Endothelial cell of umbilical vein (primary cell): ENCODE measurements around the gene EVI5. TPM values are rescaled to one million over a fixed set of nuclear protein-coding genes. Genes with fewer than 3 reads are reported as not detected.

Source experiments
- BruUV-seq: library from RNA; stranded (reverse); fragments of 400-500 nt; replicated peaks from 2 replicates; lab custom pipeline; 2021; lab: Mats Ljungman, UMichigan
- CTCF ChIA-PET: fragments of 300-600, 350-600 bp; sonication (Branson Sonifier 250); formaldehyde crosslinking; loops from one replicate; lab custom pipeline; 2021; ENCODE audit warnings: antibody characterized with exemption, inconsistent platforms; lab: Charles Lee
- POLR2A ChIA-PET: fragments of 300-600, 350-600 bp; sonication (Branson Sonifier 250); formaldehyde crosslinking; loops from one replicate; lab custom pipeline; 2021; ENCODE audit warnings: antibody characterized with exemption, inconsistent platforms; lab: Charles Lee
- DNase-seq: peaks from one replicate; pipeline ENCODE4 v3.0.0-alpha.2; 2011; ENCODE audit warnings: low read depth, low spot score
- FAIRE-seq: peaks from 2 replicates; lab custom pipeline; 2011; peaks lifted over from hg19 to GRCh38; lab: Jason Lieb, UNC
- H2AFZ ChIP-seq: 2 replicates; pipeline ENCODE4 v1.6.0; 2012; ENCODE audit warnings: low read depth, low read length, control low read depth, inconsistent platforms
- H3K27ac ChIP-seq: 2 replicates; pipeline ENCODE4 v1.5.1; 2011; ENCODE audit warnings: low read depth, mild to moderate bottlenecking, control low read depth, low read length, moderate library complexity; ENCODE audit not compliant: insufficient read depth
- H3K27me3 ChIP-seq, 2 experiments: 2 replicates each; pipeline versions ENCODE4 v1.6.0 to v1.6.1; 2011; ENCODE audit warnings: low read length in 2 of 2, mixed read lengths in 1 of 2; ENCODE audit not compliant: control insufficient read depth in 2 of 2, insufficient read depth in 2 of 2
- H3K36me3 ChIP-seq, 2 experiments: 2 replicates in 1 of 2; 3 replicates in 1 of 2; pipeline ENCODE4 v1.5.1; 2011; ENCODE audit warnings: low read length in 2 of 2, mild to moderate bottlenecking in 1 of 2, moderate library complexity in 1 of 2; ENCODE audit not compliant: control insufficient read depth in 2 of 2, insufficient read depth in 2 of 2; ENCODE audit errors: extremely low read depth in 1 of 2
- H3K4me1 ChIP-seq: 3 replicates; pipeline ENCODE4 v1.5.1; 2011; ENCODE audit warnings: mild to moderate bottlenecking, low read length; ENCODE audit not compliant: control insufficient read depth, insufficient read depth; ENCODE audit errors: extremely low read depth
- H3K4me2 ChIP-seq: 2 replicates; pipeline ENCODE4 v1.6.1; 2011; ENCODE audit warnings: low read length, control low read depth, mixed read lengths; ENCODE audit not compliant: insufficient read depth
- H3K4me3 ChIP-seq, 3 experiments: fragments of 200-600 bp in 1 of 3; sonication (generic), shearing (Covaris generic) in 1 of 3; replicated peaks in 1 of 3; 2 replicates each; pipeline ENCODE4 v1.5.1; 2011 to 2016; ENCODE audit warnings: control low read depth in 3 of 3, low read length in 3 of 3, mild to moderate bottlenecking in 2 of 3, inconsistent platforms in 1 of 3, low read depth in 1 of 3, moderate library complexity in 1 of 3; ENCODE audit not compliant: insufficient read depth in 1 of 3
- H3K79me2 ChIP-seq: 2 replicates; pipeline ENCODE4 v1.6.0; 2012; ENCODE audit warnings: low read length, inconsistent platforms; ENCODE audit not compliant: control insufficient read depth, insufficient read depth
- H3K9ac ChIP-seq: replicated peaks from 2 replicates; pipeline ENCODE3; 2011; ENCODE audit warnings: low read length, control low read depth; ENCODE audit not compliant: insufficient read depth; ENCODE audit errors: extremely low read depth
- H3K9me1 ChIP-seq: replicated peaks from 3 replicates; pipeline ENCODE4 v1.6.0; 2011; ENCODE audit warnings: mild to moderate bottlenecking, low read length; ENCODE audit not compliant: control insufficient read depth, insufficient read depth; ENCODE audit errors: extremely low read depth
- H3K9me3 ChIP-seq: replicated peaks from 2 replicates; pipeline ENCODE4 v1.5.1; 2012; ENCODE audit warnings: low read length, inconsistent platforms; ENCODE audit not compliant: control insufficient read depth, insufficient read depth
- H4K20me1 ChIP-seq: replicated peaks from 2 replicates; pipeline ENCODE3; 2011; ENCODE audit warnings: mild to moderate bottlenecking, low read length; ENCODE audit not compliant: control insufficient read depth, insufficient read depth; ENCODE audit errors: extremely low read depth
- CTCF ChIP-seq, 2 donors: IDR thresholded peaks; 1 replicate in 1 of 2; 2 replicates in 1 of 2; pipeline ENCODE4 v1.5.1; 2011; ENCODE audit warnings: low read length in 2 of 2, mild to moderate bottlenecking in 2 of 2, moderate library complexity in 2 of 2, control low read depth in 1 of 2, inconsistent platforms in 1 of 2, low read depth in 1 of 2; ENCODE audit not compliant: insufficient read depth in 1 of 2; ENCODE audit errors: extremely low read depth in 1 of 2
- EZH2 ChIP-seq: IDR thresholded peaks from 2 replicates; pipeline ENCODE4 v1.6.1; 2012; ENCODE audit warnings: borderline replicate concordance, low read depth, mild to moderate bottlenecking, moderate library complexity, low read length, inconsistent platforms; ENCODE audit not compliant: severe bottlenecking
- FOS ChIP-seq: IDR thresholded peaks from 2 replicates; pipeline ENCODE4 v1.6.1; 2011; ENCODE audit warnings: mild to moderate bottlenecking, low read length, moderate library complexity, borderline replicate concordance; ENCODE audit not compliant: insufficient read depth
- GATA2 ChIP-seq: IDR thresholded peaks from 2 replicates; pipeline ENCODE4 v1.7.0; 2011; ENCODE audit warnings: low read depth, mild to moderate bottlenecking, moderate library complexity, mixed read lengths, low read length; ENCODE audit not compliant: insufficient read length, insufficient read depth
- JUN ChIP-seq: IDR thresholded peaks from 2 replicates; pipeline ENCODE4 v1.6.1; 2011; ENCODE audit warnings: borderline replicate concordance, low read depth; ENCODE audit not compliant: insufficient read length, insufficient read depth
- MAX ChIP-seq: IDR thresholded peaks from 2 replicates; pipeline ENCODE4 v1.6.1; 2011; ENCODE audit not compliant: insufficient read depth, insufficient read length
- MYC ChIP-seq: IDR thresholded peaks from one replicate; pipeline ENCODE4 v1.6.1; 2011; ENCODE audit warnings: mild to moderate bottlenecking, low read depth, low read length
- POLR2A ChIP-seq: IDR thresholded peaks from 2 replicates; pipeline ENCODE4 v1.6.1; 2012; ENCODE audit warnings: low read depth, mild to moderate bottlenecking, control low read depth, low read length
- POLR2AphosphoS5 ChIP-seq: IDR thresholded peaks from 2 replicates; pipeline ENCODE4 v1.6.1; 2012; ENCODE audit warnings: low read depth, mild to moderate bottlenecking, control low read depth, low read length, moderate library complexity; ENCODE audit not compliant: insufficient read depth
- dilution Hi-C: fragments of 300-500 bp; cut with MboI; formaldehyde crosslinking; loops from one replicate; pipeline ENCODE4 v1.15.0; 2019; ENCODE audit warnings: low sequenced_read_pairs; ENCODE audit not compliant: extremely low pct_ligation_motif_present
- intact Hi-C: fragments of 100-400 bp; cut with micrococcal nuclease; formaldehyde crosslinking; loops from one replicate; pipeline ENCODE4 v1.10.0; 2022
- polyA plus RNA-seq, 4 experiments: library from polyadenylated mRNA; depleted of rRNA in 3 of 4; stranded (reverse) in 3 of 4; unstranded in 1 of 4; fragments of >200 nt; gene quantifications; 2 replicates each; pipeline versions ENCODE4 v1.2.1 to v1.2.3, GENCODE V29; 2011 to 2012; ENCODE audit warnings: missing spikeins in 1 of 4
- total RNA-seq: library from RNA; stranded (reverse); gene quantifications from 2 replicates; pipeline ENCODE4 v1.2.3, GENCODE V29; 2021

EVI5 gene
- total and polyA plus RNA-seq, 2 donors (not counting 3 experiments of a cell fraction or from before 2014, with no cell fraction given) = 5.0 to 26.2 TPM

- dilution Hi-C loops (no loop called here), intact Hi-C loops (no loop called here)
- TF ChIP-seq FOS (no peak), EZH2 (no peak), POLR2A (no peak), GATA2 (no peak), JUN (no peak), MYC (no peak), MAX (no peak), CTCF (IDR thresholded peaks at IDR 0.05; ENCODE audit: extremely low read depth in 1 of 2, insufficient read depth in 1 of 2, low read depth in 1 of 2, low read length in 2 of 2) (no peak), POLR2AphosphoS5 (no peak)
- H3K4me3 ChIP-seq = no peak overlapping the region
- H3K9me1 ChIP-seq = no peaks in the 10 kb centered on the region
- DNase-seq (no peak), FAIRE-seq (no peak)
- H3K9ac ChIP-seq = no peak overlapping the region
- ChIA-PET POLR2A (no interaction called here), CTCF (interaction anchor here (0.9 to 2.0 kb wide), 3 partner anchors 16 to 277 kb away, joined by 3 to 10 read pairs (median 3); no protein-coding TSS in a partner anchor)
- no peaks in the 10 kb centered on the region for H3K36me3 ChIP-seq
- no peaks in the 10 kb centered on the region for H3K9me3 ChIP-seq
- H3K4me2 ChIP-seq = no peak overlapping the region
- peaks cover 17% of the 10 kb centered on the region for H3K4me1 ChIP-seq
- no peak overlapping the region for H3K27ac ChIP-seq
- no peaks in the 10 kb centered on the region for H4K20me1 ChIP-seq
- no peaks in the 10 kb centered on the region for H3K79me2 ChIP-seq
- no peak overlapping the region for H2AFZ ChIP-seq
- H3K27me3 ChIP-seq = no peaks in the 10 kb centered on the region
- no TSS peak for BruUV-seq
These were observed 197.5 kb downstream of the EVI5 start for GRCh38 chr1:92587445-92587844.
